ENCODE results near the gene C14orf93.

DNA sequence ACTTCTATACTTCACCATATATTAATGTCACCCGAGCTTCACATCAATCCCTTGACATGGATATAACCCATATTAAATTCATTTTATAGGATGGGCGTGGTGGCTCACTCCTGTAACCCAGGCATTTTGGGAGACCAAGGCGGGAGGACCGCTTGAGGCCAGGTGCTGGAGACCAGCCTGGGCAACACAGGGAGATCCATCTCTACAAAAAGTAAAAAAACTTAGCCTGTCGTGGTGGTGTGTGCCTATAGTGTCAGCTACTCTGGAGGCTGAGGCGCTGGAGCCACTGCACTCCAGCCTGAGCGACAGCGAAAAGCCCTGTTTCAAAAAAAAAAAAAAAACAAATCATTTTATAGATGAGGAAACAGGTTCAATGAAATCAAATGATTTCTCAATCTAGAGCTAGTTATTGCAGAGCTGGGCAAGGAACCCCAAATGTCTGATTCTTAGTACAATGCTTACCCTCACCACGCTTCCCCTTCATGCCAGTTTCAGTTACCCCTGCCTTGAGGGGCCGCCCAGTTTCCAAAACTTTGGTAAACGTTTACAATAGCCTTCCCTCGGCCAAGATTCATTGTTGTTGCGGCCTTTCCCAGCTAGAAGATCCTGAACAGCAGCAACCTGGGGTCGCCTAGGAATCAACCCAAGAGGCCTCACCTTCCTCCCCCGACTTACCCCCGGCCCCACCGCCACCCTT lies 24.0 kb upstream of the C14orf93 start:
- no peak for TF ChIP-seq TCF7 (IDR thresholded peaks at IDR 0.05; ENCODE audit: borderline replicate concordance)
- no peak for TF ChIP-seq MEF2D (tag; conservative IDR thresholded peaks at IDR 0.05; ENCODE audit: low read depth)
- TF ChIP-seq FOS (IDR thresholded peaks at IDR 0.05; ENCODE audit: extremely low read depth, insufficient read length) = no peak
- no peak for TF ChIP-seq CEBPB (tag; IDR thresholded peaks at IDR 0.05)
- TF ChIP-seq, protein P1, sequence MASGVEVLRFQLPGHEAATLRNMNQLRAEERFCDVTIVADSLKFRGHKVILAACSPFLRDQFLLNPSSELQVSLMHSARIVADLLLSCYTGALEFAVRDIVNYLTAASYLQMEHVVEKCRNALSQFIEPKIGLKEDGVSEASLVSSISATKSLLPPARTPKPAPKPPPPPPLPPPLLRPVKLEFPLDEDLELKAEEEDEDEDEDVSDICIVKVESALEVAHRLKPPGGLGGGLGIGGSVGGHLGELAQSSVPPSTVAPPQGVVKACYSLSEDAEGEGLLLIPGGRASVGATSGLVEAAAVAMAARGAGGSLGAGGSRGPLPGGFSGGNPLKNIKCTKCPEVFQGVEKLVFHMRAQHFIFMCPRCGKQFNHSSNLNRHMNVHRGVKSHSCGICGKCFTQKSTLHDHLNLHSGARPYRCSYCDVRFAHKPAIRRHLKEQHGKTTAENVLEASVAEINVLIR (CRISPR knock-in tag; IDR thresholded peaks at IDR 0.05) = no peak
- TF ChIP-seq PHF8 (IDR thresholded peaks at IDR 0.05; ENCODE audit: borderline replicate concordance, low read length) = no peak
- TF ChIP-seq KLF10 (CRISPR knock-in tag; IDR thresholded peaks at IDR 0.05) = no peak
- TF ChIP-seq GTF2F1 (IDR thresholded peaks at IDR 0.05; ENCODE audit: low read depth, low read length) = no peak
- TF ChIP-seq STAT5B (CRISPR knock-in tag; IDR thresholded peaks at IDR 0.05) = no peak
- TF ChIP-seq, protein P2, sequence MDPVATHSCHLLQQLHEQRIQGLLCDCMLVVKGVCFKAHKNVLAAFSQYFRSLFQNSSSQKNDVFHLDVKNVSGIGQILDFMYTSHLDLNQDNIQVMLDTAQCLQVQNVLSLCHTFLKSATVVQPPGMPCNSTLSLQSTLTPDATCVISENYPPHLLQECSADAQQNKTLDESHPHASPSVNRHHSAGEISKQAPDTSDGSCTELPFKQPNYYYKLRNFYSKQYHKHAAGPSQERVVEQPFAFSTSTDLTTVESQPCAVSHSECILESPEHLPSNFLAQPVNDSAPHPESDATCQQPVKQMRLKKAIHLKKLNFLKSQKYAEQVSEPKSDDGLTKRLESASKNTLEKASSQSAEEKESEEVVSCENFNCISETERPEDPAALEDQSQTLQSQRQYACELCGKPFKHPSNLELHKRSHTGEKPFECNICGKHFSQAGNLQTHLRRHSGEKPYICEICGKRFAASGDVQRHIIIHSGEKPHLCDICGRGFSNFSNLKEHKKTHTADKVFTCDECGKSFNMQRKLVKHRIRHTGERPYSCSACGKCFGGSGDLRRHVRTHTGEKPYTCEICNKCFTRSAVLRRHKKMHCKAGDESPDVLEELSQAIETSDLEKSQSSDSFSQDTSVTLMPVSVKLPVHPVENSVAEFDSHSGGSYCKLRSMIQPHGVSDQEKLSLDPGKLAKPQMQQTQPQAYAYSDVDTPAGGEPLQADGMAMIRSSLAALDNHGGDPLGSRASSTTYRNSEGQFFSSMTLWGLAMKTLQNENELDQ (CRISPR knock-in tag; IDR thresholded peaks at IDR 0.05; ENCODE audit: borderline replicate concordance) = no peak
- TF ChIP-seq CTCF (IDR thresholded peaks at IDR 0.05 in 2 of 3, conservative IDR thresholded peaks at IDR 0.05 in 1 of 3; ENCODE audit: insufficient read depth in 2 of 3, low read depth in 1 of 3, low read length in 3 of 3) = no peak
- TF ChIP-seq ZBTB1 (CRISPR knock-in tag; IDR thresholded peaks at IDR 0.05; ENCODE audit: borderline replicate concordance, low read depth) = no peak
